ENCODE results near the gene TIMM22.
"Not testable (repeated sequence)": the region's sequence is repeated elsewhere in the genome, so short reads cannot be mapped to it uniquely, and the experiment has no call there.

Gene TIMM22

DNA sequence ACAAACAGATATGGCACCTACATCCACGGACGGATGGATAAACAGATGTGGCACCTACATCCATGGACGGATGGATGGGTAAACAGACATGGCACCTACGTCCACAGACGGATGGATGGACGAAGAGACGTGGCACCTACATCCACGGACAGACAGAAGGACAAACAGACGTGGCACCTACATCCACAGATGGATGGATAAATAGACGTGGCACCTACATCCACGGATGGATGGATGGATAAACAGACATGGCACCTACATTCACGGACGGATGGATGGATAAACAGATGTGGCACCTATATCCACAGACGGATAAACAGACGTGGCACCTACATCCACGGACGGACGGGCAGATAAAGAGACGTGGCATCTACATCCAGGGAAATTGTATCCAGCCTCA lies 45.6 kb downstream of the TIMM22 start:
- H3K4me3 ChIP-seq (ENCODE audit: low read length in 2 of 2) = no peak overlapping the region
- H3K36me3 ChIP-seq (ENCODE audit: control insufficient read depth in 2 of 2, insufficient read depth in 2 of 2, low read length in 2 of 2) = peaks cover 7 to 11% of the 10 kb centered on the region in 2 donors
- peaks cover 24% of the 10 kb centered on the region for H3K4me1 ChIP-seq (ENCODE audit: control insufficient read depth, insufficient read depth, low read length)

DNA sequence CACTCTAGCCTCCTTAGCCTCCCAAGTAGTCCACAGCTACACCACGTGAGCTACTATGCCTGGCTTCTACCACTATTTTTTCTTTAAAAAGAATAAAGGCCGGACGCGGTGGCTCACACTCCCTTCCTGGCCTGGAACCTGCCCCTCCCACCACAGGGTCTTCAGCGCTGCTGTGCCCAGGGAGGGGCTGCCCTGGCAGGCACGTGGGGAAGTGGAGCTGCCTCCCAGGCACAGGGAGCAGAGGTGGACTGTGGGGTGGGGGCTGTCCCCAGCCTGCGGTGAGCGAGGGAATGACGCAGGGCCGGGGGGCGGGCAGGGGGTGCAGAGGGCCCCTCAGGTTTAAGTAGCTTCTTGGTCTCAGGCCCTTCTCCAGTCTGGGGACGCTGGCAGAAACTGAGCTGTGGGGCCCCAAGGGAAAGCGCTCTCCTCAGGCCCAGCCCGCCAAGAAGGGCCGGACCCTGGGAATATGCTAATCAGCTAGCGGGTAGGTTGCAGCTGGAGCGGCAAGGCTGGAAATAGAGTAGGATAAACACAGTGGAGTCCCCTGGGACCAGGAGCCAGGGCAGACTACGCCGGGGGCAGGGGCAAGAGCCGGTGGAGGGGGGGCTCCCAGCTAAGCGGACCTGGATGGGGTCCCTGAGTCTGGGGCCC lies 46.8 kb downstream of the TIMM22 start:
- Histone ChIP-seq H3K36me3 (ENCODE audit: control insufficient read depth in 2 of 2, insufficient read depth in 2 of 2, low read length in 2 of 2) (peaks cover 7 to 11% of the 10 kb centered on the region in 2 donors), H3K9ac (ENCODE audit: low read length in 2 of 2) (no peak overlapping the region), H3K4me1 (ENCODE audit: control insufficient read depth, insufficient read depth, low read length) (peaks cover 36% of the 10 kb centered on the region), H3K9me3 (ENCODE audit: control insufficient read depth in 2 of 2, low read length in 2 of 2) (no peaks in the 10 kb centered on the region), H3K27ac (ENCODE audit: low read length) (peak overlapping the region; percentile 37), H3K27me3 (ENCODE audit: control insufficient read depth in 1 of 2, insufficient read depth in 2 of 2, low read length in 2 of 2) (no peaks in the 10 kb centered on the region), H3K4me3 (ENCODE audit: low read length in 2 of 2) (peak overlapping the region in 1 of 2 donors; percentile 52)

More for the DNA sequence above, 45.6 kb downstream of the TIMM22 start:
- H3K9ac ChIP-seq (ENCODE audit: low read length in 2 of 2) = no peak overlapping the region
- H3K27ac ChIP-seq (ENCODE audit: low read length) = no peak overlapping the region
- H3K9me3 ChIP-seq (ENCODE audit: control insufficient read depth in 2 of 2, low read length in 2 of 2) = no peaks in the 10 kb centered on the region
- no peaks in the 10 kb centered on the region for H3K27me3 ChIP-seq (ENCODE audit: control insufficient read depth in 1 of 2, insufficient read depth in 2 of 2, low read length in 2 of 2)

DNA sequence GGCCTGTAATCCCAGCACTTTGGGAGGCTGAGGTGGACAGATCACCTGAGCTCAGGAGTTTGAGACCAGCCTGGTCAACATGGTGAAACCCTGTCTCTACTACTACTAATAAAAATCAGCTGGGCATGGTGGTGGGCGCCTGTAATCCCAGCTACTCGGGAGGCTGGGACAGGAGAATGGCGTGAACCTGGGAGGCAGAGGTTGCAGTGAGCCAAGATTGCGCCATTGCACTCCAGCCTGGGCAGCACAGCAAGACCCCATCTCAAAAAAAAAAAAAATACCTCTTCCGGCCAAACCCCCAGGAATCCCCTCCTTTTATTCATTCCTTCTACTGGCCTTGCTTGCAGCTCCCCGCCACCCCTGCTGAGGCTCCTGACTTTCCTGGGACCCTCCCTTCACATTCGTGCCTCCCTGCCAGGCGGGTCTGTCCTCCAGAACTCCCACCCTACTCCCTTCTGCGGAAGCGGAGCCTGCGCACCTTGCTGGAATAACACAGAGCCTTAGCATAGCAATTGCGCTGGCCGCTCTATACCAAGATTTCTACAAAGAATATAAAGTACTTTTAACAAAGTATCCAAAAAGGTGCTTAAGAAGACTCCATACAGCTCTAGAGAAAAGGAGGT lies 47.6 kb downstream of the TIMM22 start:
- Histone ChIP-seq H3K36me3 (ENCODE audit: control insufficient read depth in 2 of 2, insufficient read depth in 2 of 2, low read length in 2 of 2) (peaks cover 7 to 11% of the 10 kb centered on the region in 2 donors), H3K4me1 (ENCODE audit: control insufficient read depth, insufficient read depth, low read length) (peaks cover 38% of the 10 kb centered on the region)
- H3K9ac ChIP-seq (ENCODE audit: low read length in 2 of 2); H3K9me3 ChIP-seq (ENCODE audit: control insufficient read depth in 2 of 2, low read length in 2 of 2); H3K4me3 ChIP-seq (ENCODE audit: low read length in 2 of 2); H3K27me3 ChIP-seq (ENCODE audit: control insufficient read depth in 1 of 2, insufficient read depth in 2 of 2, low read length in 2 of 2); H3K27ac ChIP-seq (ENCODE audit: low read length): not testable (repeated sequence)

DNA sequence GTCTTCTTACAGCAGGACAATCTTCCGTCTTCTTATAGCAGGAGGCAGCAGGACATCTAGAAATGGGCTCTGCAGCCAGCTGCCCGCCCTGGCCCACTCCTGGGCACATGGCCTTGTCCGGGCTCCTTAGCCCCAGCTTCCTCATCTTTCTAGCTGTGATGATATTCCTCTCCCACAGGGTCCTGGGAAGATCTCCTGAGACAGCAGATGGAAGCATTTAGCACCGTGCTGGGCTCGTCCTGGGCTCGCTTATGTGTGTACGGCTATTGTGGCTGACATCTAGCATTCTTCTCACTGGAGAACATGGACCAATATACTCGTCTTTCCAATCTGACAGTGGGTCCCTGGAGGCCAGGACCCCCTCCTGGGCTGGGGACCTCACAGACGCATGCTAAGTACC lies 48.5 kb downstream of the TIMM22 start:
- no peak overlapping the region for H3K9ac ChIP-seq (ENCODE audit: low read length in 2 of 2)
- peaks cover 34% of the 10 kb centered on the region for H3K4me1 ChIP-seq (ENCODE audit: control insufficient read depth, insufficient read depth, low read length)

DNA sequence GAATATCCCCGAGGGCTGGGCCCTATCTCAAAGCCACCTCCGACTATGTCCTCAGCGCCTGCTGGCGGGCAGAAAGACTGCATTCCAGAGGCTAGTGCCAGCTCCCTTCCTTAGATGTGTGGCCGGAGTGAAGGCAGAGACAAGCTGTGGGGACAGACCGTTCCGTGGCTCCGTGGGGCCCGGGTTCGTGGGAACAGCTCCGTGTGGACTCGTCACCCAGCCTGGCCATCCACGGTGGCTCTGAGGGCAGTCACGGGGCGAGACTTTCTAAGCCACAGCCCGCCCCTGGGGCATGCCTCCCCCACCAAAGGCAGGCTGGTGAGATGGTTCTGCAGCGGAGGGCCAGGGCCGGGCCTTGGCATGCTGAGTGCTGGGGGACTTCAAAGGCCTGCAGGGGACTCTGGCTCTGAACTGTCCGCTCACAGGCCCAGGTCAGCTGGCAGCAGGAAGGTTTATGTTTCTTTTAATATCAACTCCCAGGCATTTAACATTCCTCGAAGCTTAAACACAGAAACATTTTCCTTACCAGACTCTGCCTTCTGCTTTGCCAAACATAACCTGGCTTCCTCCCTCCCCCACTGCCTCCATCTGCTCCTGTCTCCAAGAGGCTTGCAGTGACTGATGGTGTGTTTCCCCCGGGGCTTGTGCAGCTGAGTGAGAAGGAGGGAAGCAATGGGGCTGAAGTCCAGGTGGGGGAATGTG lies 50.4 kb downstream of the TIMM22 start:
- Histone ChIP-seq H3K27ac (ENCODE audit: low read length) (peak overlapping the region; percentile 78), H3K27me3 (ENCODE audit: control insufficient read depth in 1 of 2, insufficient read depth in 2 of 2, low read length in 2 of 2) (no peaks in the 10 kb centered on the region), H3K4me3 (ENCODE audit: low read length in 2 of 2) (peak overlapping the region in 1 of 2 donors; percentile 52), H3K9me3 (ENCODE audit: control insufficient read depth in 2 of 2, low read length in 2 of 2) (no peaks in the 10 kb centered on the region), H3K4me1 (ENCODE audit: control insufficient read depth, insufficient read depth, low read length) (peaks cover 26% of the 10 kb centered on the region), H3K9ac (ENCODE audit: low read length in 2 of 2) (peak overlapping the region in 1 of 2 donors; percentile 35), H3K36me3 (ENCODE audit: control insufficient read depth in 2 of 2, insufficient read depth in 2 of 2, low read length in 2 of 2) (peaks cover 8 to 13% of the 10 kb centered on the region in 2 donors)

More for the DNA sequence above, 48.5 kb downstream of the TIMM22 start:
- Histone ChIP-seq H3K36me3 (ENCODE audit: control insufficient read depth in 2 of 2, insufficient read depth in 2 of 2, low read length in 2 of 2) (peaks cover 11 to 19% of the 10 kb centered on the region in 2 donors), H3K4me3 (ENCODE audit: low read length in 2 of 2) (no peak overlapping the region), H3K9me3 (ENCODE audit: control insufficient read depth in 2 of 2, low read length in 2 of 2) (no peaks in the 10 kb centered on the region), H3K27me3 (ENCODE audit: control insufficient read depth in 1 of 2, insufficient read depth in 2 of 2, low read length in 2 of 2) (no peaks in the 10 kb centered on the region), H3K27ac (ENCODE audit: low read length) (no peak overlapping the region)

DNA sequence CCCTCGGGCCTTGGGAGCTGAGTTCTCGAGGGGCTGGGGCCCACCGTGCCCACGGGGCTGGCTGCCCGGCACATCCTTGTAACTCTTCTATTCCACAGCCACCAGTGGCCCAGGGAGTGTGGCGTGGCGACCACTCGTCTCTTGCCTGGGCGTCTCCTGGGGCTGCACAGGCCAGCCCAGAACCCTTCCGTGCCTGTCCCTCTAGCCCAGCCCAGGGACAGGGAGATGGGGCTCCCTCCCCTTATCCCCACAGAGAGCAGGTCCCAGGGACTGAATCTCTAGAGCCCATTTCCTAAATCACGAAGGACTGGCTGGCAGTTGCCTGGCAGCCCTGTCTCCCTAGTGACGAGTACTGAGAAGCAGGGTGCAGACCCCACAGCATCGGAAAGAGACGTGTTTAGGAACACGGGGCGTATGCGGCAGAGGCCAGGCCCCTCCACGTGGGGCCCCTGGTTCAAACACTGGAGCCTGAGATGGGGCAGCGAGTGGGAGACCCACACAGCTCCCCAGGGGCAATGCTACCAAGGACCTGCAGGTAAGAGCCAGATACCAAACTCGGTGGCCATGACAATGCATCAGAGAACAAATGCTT lies 51.0 kb downstream of the TIMM22 start:
- Histone ChIP-seq H3K27ac (ENCODE audit: low read length) (peak overlapping the region; percentile 78), H3K9me3 (ENCODE audit: control insufficient read depth in 2 of 2, low read length in 2 of 2) (no peaks in the 10 kb centered on the region), H3K36me3 (ENCODE audit: control insufficient read depth in 2 of 2, insufficient read depth in 2 of 2, low read length in 2 of 2) (peaks cover 5 to 10% of the 10 kb centered on the region in 2 donors), H3K4me3 (ENCODE audit: low read length in 2 of 2) (peak overlapping the region in 1 of 2 donors; percentile 52), H3K27me3 (ENCODE audit: control insufficient read depth in 1 of 2, insufficient read depth in 2 of 2, low read length in 2 of 2) (no peaks in the 10 kb centered on the region), H3K4me1 (ENCODE audit: control insufficient read depth, insufficient read depth, low read length) (peaks cover 26% of the 10 kb centered on the region), H3K9ac (ENCODE audit: low read length in 2 of 2) (peak overlapping the region in 1 of 2 donors; percentile 35)

DNA sequence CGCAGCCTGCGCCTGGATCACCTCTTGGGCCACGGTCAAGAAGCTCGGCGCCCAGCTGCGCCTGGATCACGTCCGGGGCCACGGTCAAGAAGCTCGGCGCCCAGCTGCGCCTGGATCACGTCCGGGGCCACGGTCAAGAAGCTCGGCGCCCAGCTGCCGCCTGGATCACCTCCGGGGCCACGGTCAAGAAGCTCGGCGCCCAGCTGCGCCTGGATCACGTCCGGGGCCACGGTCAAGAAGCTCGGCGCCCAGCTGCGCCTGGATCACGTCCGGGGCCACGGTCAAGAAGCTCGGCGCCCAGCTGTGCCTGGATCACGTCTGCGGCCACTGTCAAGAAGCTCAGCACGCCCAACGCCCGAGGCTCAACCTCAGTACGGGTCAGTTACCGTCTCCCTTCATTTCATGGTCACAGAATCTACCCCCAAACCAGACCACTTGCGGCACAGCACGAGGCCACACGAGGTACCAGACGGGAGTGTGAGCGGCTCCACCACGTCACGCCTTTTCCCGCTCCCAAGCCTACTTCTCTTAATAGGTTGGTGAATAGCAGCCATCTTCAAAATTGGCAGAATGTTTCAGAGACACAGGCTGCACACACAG lies 51.7 kb downstream of the TIMM22 start:
- not testable (repeated sequence) for H3K27me3 ChIP-seq (ENCODE audit: control insufficient read depth in 1 of 2, insufficient read depth in 2 of 2, low read length in 2 of 2); H3K9me3 ChIP-seq (ENCODE audit: control insufficient read depth in 2 of 2, low read length in 2 of 2); H3K27ac ChIP-seq (ENCODE audit: low read length); H3K4me3 ChIP-seq (ENCODE audit: low read length in 2 of 2); H3K9ac ChIP-seq (ENCODE audit: low read length in 2 of 2)
- Histone ChIP-seq H3K36me3 (ENCODE audit: control insufficient read depth in 2 of 2, insufficient read depth in 2 of 2, low read length in 2 of 2) (peaks cover 7 to 13% of the 10 kb centered on the region in 2 donors), H3K4me1 (ENCODE audit: control insufficient read depth, insufficient read depth, low read length) (peaks cover 26% of the 10 kb centered on the region)

DNA sequence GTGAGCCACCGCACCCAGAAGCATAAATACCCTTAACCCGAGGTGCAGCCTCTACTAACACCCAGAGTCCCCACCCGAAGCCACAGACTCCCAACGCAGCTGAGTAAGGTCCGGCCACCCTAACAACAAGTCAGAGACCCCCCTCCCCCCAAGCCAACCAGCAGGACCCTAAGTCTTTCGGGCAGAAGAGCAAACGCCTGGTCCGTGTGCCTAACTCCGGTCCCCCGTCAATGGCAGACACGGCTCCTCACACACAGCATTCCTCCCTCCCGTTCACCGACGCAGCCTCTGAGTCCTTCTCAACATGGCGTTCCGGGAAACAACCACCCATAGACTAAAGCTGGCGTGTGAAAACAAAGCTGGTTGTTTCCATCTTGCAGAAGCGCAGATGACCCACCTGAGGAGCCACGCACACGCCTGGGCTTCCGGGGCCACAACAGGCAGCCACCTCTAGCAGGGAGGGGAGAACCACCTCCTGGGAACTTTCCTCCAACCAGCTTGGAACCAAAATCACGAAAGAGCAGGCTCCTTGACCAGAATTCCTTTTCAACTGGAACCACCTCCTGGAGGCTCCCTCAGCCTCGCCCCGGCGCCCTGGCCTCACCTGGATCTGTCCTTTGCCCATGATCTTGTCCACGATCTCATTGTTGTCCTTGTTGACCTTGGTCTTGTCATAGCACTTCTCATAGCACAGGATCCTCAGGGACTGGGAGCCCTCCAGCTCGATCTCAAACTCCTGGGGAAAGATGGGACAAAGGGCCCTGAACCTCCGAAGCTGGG lies 52.7 kb downstream of the TIMM22 start:
- H3K4me3 ChIP-seq (ENCODE audit: low read length in 2 of 2) = no peak overlapping the region
- no peak overlapping the region for H3K27ac ChIP-seq (ENCODE audit: low read length)
- H3K4me1 ChIP-seq (ENCODE audit: control insufficient read depth, insufficient read depth, low read length) = peaks cover 25% of the 10 kb centered on the region
- H3K9ac ChIP-seq (ENCODE audit: low read length in 2 of 2) = no peak overlapping the region
- H3K9me3 ChIP-seq (ENCODE audit: control insufficient read depth in 2 of 2, low read length in 2 of 2) = no peaks in the 10 kb centered on the region
- H3K27me3 ChIP-seq (ENCODE audit: control insufficient read depth in 1 of 2, insufficient read depth in 2 of 2, low read length in 2 of 2) = no peaks in the 10 kb centered on the region
- H3K36me3 ChIP-seq (ENCODE audit: control insufficient read depth in 2 of 2, insufficient read depth in 2 of 2, low read length in 2 of 2) = peaks cover 14 to 20% of the 10 kb centered on the region in 2 donors

DNA sequence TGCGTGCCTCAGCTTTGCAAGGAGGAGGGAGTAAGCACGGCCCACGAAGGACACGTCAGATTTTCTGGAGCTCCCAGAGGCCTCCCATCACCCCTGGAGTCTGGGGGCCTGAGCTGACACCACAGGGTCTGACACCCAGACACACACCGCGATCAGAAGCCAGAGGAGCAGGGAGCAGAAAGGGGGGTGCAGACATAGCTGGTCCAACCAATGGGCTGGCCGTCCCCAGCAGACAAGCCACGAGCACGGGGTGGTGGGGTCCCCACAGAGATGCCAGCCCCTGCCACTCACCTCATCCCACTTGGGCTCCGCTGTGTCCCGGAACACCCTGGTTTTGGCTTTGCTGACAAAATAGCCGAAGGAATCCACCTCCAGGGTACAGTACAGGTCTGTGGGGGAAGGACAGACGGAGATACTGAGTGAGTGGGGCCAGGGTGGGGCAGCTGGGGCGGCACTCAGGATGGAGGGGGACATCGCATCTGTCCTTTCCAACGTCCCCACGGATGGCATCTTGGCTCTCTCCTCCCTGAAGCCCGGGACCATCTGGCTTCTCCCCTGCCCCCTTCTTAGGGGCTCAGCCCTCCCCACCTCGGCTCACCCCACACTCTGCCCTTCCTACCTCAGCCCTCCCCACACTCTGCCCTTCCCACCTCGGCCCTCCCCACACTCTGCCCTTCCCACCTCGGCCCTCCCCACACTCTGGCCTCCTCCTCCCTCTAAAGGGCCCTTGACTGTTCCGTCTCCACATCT lies 53.5 kb downstream of the TIMM22 start:
- no peak overlapping the region for H3K27ac ChIP-seq (ENCODE audit: low read length)
- H3K9me3 ChIP-seq (ENCODE audit: control insufficient read depth in 2 of 2, low read length in 2 of 2) = no peaks in the 10 kb centered on the region
- no peaks in the 10 kb centered on the region for H3K27me3 ChIP-seq (ENCODE audit: control insufficient read depth in 1 of 2, insufficient read depth in 2 of 2, low read length in 2 of 2)
- peaks cover 14 to 22% of the 10 kb centered on the region in 2 donors for H3K36me3 ChIP-seq (ENCODE audit: control insufficient read depth in 2 of 2, insufficient read depth in 2 of 2, low read length in 2 of 2)
- peaks cover 25% of the 10 kb centered on the region for H3K4me1 ChIP-seq (ENCODE audit: control insufficient read depth, insufficient read depth, low read length)
- H3K4me3 ChIP-seq (ENCODE audit: low read length in 2 of 2) = no peak overlapping the region
- H3K9ac ChIP-seq (ENCODE audit: low read length in 2 of 2) = no peak overlapping the region
